ENCODE measurements around the gene ABRAXAS1.

GRCh38 chr4:83456184-83456501 lies 28.8 kb downstream of the ABRAXAS1 start:
- TF ChIP-seq CTCF (IDR thresholded peaks at IDR 0.05; ENCODE audit: borderline replicate concordance, extremely low read depth, low read length, poor library complexity, severe bottlenecking) = no peak
- no peak for TF ChIP-seq EZH2 (IDR thresholded peaks at IDR 0.05; ENCODE audit: borderline replicate concordance, low read depth, low read length, severe bottlenecking)

Measured in DND-41 (cell line).